Upper lobe of left lung (tissue), 4 donors: ENCODE results near the gene ELN.

Source experiments
- POLR2A ChIP-seq, 4 donors: fragments of 450-650 bp; IDR thresholded peaks; one replicate each; pipeline ENCODE4 v1.5.1; 2016 to 2017; ENCODE audit warnings: antibody characterized with exemption in 4 of 4, mild to moderate bottlenecking in 2 of 4
- POLR2AphosphoS5 ChIP-seq, 2 donors: sonication (generic); formaldehyde crosslinking; IDR thresholded peaks; one replicate each; pipeline ENCODE4 v1.5.1; 2017; ENCODE audit warnings: antibody characterized with exemption in 2 of 2
- TF ChIP-seq, protein P1 (sequence below), 6 experiments: fragments of 450-650 bp in 4 of 6; fragments of 200-600 bp in 2 of 6; sonication (generic) in 2 of 6; IDR thresholded peaks; one replicate each; pipeline ENCODE4 v1.5.1; 2016 to 2019; ENCODE audit warnings: antibody characterized with exemption in 6 of 6

DNA sequence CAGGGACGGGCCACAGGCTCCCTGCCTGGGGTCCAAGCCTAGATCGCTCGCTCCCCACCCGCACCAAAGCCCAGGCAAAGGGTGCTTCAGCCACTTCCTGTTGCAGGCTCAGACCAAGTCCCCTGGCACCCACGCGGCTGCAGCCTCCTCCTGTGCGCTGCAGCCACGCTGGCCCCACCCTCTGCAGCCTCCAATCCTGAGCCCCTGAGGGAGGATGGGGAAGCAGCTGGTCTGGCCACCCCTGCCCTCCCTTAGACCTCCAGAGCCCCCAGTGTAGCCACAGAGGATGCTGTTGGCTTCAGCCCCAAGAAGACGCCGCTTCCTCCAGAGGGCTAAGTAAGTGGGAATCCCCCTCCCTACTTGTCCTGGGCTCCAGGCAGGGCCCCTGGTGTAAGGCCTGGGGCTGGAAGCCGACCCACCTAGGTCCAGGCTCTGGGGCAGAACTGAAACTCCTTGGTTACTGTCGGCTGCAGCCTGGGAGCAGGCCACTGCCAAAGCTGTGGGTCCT lies 65.0 kb downstream of the ELN start:
- TF ChIP-seq POLR2A (IDR thresholded peaks at IDR 0.05) (peak in 1 of 4 donors; percentile 34), POLR2AphosphoS5 (IDR thresholded peaks at IDR 0.05) (peak in 1 of 2 donors; percentile 32)
- TF ChIP-seq, protein P1, sequence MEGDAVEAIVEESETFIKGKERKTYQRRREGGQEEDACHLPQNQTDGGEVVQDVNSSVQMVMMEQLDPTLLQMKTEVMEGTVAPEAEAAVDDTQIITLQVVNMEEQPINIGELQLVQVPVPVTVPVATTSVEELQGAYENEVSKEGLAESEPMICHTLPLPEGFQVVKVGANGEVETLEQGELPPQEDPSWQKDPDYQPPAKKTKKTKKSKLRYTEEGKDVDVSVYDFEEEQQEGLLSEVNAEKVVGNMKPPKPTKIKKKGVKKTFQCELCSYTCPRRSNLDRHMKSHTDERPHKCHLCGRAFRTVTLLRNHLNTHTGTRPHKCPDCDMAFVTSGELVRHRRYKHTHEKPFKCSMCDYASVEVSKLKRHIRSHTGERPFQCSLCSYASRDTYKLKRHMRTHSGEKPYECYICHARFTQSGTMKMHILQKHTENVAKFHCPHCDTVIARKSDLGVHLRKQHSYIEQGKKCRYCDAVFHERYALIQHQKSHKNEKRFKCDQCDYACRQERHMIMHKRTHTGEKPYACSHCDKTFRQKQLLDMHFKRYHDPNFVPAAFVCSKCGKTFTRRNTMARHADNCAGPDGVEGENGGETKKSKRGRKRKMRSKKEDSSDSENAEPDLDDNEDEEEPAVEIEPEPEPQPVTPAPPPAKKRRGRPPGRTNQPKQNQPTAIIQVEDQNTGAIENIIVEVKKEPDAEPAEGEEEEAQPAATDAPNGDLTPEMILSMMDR (IDR thresholded peaks at IDR 0.05) = no peak
